ENCODE measurements around the gene B4GALNT4.
"Not testable (repeated sequence)": the region's sequence is repeated elsewhere in the genome, so short reads cannot be mapped to it uniquely, and the experiment has no call there.

Gene B4GALNT4

GRCh38 chr11:420911-421321, 51.6 kb downstream of the B4GALNT4 start:
- TF ChIP-seq, protein P1, sequence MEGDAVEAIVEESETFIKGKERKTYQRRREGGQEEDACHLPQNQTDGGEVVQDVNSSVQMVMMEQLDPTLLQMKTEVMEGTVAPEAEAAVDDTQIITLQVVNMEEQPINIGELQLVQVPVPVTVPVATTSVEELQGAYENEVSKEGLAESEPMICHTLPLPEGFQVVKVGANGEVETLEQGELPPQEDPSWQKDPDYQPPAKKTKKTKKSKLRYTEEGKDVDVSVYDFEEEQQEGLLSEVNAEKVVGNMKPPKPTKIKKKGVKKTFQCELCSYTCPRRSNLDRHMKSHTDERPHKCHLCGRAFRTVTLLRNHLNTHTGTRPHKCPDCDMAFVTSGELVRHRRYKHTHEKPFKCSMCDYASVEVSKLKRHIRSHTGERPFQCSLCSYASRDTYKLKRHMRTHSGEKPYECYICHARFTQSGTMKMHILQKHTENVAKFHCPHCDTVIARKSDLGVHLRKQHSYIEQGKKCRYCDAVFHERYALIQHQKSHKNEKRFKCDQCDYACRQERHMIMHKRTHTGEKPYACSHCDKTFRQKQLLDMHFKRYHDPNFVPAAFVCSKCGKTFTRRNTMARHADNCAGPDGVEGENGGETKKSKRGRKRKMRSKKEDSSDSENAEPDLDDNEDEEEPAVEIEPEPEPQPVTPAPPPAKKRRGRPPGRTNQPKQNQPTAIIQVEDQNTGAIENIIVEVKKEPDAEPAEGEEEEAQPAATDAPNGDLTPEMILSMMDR (conservative IDR thresholded peaks at IDR 0.05; ENCODE audit: low read depth), result no peak
- no peak for DNase-seq (ENCODE audit: low spot score)
- no peak overlapping the region for H3K27ac ChIP-seq
- ChIA-PET POLR2A (ENCODE audit: low non-redundant PET) (no interaction called here), CTCF (no interaction called here)

DNA sequence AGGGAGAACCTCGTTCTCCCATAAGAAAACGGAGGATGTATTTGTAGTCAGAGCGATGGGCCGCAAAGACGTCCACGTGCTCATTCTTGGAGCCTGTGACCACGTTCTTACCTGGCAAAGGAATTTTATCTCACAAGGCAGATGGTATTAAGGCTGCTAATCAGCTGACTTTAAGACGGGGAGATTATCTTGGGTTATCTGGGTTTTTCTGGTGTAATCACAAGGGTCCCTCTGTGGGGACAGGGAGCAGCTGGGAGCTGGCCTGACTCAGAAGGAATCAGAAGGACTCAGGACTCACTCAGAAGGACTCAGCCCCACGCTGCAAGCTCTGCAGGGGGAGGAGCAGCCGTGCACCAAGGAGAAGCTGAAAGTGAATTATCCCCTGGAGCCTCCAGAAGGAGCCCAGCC, 53.0 kb downstream of the B4GALNT4 start:
- TF ChIP-seq, protein P1 (conservative IDR thresholded peaks at IDR 0.05; ENCODE audit: low read depth), result no peak
- CTCF ChIA-PET, result interaction anchor here (0.8 kb wide), 1 partner anchor 44 kb away, joined by 3 read pairs; no protein-coding TSS in a partner anchor
- H3K27ac ChIP-seq, result no peak overlapping the region
- DNase-seq (ENCODE audit: low spot score), result no peak
- POLR2A ChIA-PET (ENCODE audit: low non-redundant PET), result interaction anchor here (0.5 to 0.6 kb wide), 2 partner anchors 14 to 259 kb away, joined by 3 read pairs; no protein-coding TSS in a partner anchor

DNA sequence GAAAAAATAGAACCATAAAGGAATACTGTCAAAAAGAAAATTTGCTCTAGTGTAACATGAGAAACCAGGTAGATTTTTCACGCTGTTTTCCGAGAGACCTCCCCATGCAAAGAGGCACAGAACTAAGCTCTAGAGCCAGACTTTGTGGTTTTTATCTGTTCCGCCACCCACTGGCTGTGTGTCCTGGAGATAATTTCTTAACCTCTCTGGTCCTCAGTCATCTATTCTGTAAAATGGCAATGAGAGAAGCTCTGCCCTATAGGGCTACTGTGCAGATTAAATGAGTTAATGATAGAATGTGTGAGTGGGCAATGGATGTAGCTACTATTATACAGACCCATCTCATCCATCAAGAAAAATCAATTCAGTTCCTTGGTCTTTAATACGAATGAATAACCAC, 54.9 kb downstream of the B4GALNT4 start:
- TF ChIP-seq, protein P1 (conservative IDR thresholded peaks at IDR 0.05; ENCODE audit: low read depth), result no peak
- CTCF ChIA-PET, result interaction anchor here (0.9 kb wide), 1 partner anchor 24 kb away, joined by 9 read pairs; no protein-coding TSS in a partner anchor

GRCh38 chr11:424766-425165, 55.5 kb downstream of the B4GALNT4 start:
- POLR2A ChIA-PET (ENCODE audit: low non-redundant PET); DNase-seq (ENCODE audit: low spot score); H3K27ac ChIP-seq: not testable (repeated sequence)
- CTCF ChIA-PET, result interaction anchor here (0.5 to 0.9 kb wide), 2 partner anchors 24 to 35 kb away, joined by 3 to 9 read pairs; no protein-coding TSS in a partner anchor

More for the DNA sequence above, 54.9 kb downstream of the B4GALNT4 start:
- DNase-seq (ENCODE audit: low spot score), result no peak
- H3K27ac ChIP-seq, result no peak overlapping the region
- POLR2A ChIA-PET (ENCODE audit: low non-redundant PET), result no interaction called here

- POLR2A ChIA-PET (ENCODE audit: low non-redundant PET), result no interaction called here
- CTCF ChIA-PET, result interaction anchor here (0.5 to 0.8 kb wide), 2 partner anchors 17 to 35 kb away, joined by 3 read pairs; partner anchors contain the start of gene ANO9
- TF ChIP-seq, protein P1 (conservative IDR thresholded peaks at IDR 0.05; ENCODE audit: low read depth), result no peak
- DNase-seq (ENCODE audit: low spot score), result no peak
- H3K27ac ChIP-seq, result no peak overlapping the region
Observed at GRCh38 chr11:425301-425700, 56.0 kb downstream of the B4GALNT4 start.

DNA sequence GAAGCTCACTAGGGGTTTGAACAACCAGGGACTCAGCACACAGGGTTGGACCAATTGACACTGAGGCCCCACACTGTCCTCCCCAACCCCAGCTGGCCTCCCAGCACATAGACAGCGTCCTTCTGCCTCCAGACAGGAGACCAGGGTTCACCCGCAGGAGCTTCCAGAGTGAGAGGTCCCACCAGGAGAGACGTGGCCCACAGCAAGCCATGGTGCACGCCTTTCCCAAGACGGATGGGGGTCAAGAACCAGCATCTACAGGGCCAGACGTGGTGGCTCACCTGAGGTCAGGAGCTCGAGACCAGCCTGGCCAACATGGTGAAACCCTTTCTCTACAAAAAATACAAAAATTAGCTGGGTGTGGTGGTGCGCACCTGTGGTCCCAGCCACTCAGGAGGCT, 57.6 kb downstream of the B4GALNT4 start:
- no peak overlapping the region for H3K27ac ChIP-seq
- TF ChIP-seq, protein P1 (conservative IDR thresholded peaks at IDR 0.05; ENCODE audit: low read depth), result no peak
- ChIA-PET CTCF (interaction anchor here (1.1 kb wide), 1 partner anchor 21 kb away, joined by 9 read pairs; no protein-coding TSS in a partner anchor), POLR2A (ENCODE audit: low non-redundant PET) (no interaction called here)
- DNase-seq (ENCODE audit: low spot score), result no peak

DNA sequence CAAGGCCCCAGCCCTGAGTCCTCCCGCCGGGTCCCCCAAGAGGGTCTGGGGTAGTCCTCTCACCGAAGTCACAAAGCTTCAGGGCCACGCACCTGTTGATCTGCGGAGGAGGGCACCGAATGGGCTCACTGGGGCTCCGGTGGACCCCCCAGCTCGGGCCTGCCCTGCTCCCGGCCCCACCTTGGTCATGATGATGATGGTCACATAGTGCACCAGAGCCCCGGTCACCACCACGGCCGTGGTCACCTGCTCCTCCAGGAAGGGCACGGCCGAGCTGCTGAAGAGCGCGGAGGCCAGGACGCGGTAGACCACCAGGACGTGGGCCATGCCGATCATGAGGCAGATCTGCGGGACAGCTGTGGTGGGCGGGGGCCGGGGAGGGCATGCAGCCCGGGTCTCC, 59.0 kb downstream of the B4GALNT4 start:
- H3K27ac ChIP-seq, result no peak overlapping the region
- TF ChIP-seq, protein P1 (conservative IDR thresholded peaks at IDR 0.05; ENCODE audit: low read depth), result no peak
- CTCF ChIA-PET, result no interaction called here
- DNase-seq (ENCODE audit: low spot score), result no peak
- POLR2A ChIA-PET (ENCODE audit: low non-redundant PET), result interaction anchor here (0.6 kb wide), 1 partner anchor 176 kb away, joined by 4 read pairs; no protein-coding TSS in a partner anchor

All from RWPE1 (cell line).